HCT116 (cell line): ENCODE results near the gene SLC25A39. TPM values are rescaled to one million over a fixed set of nuclear protein-coding genes. Genes with fewer than 3 reads are reported as not detected.
A peak's percentile ranks its signal among the peaks of the same experiment; 100 is the strongest.

Experiments used
- ATAC-seq: fragments of 200-7000 bp; cut with Tn5 transposase; 2 replicates; pipeline ENCODE4 v1.9.1; 2020; ENCODE audit warnings: mild to moderate bottlenecking, moderate library complexity
- BruUV-seq: library from RNA; stranded (reverse); fragments of 400-500 nt; replicated peaks from 2 replicates; lab custom pipeline; 2021; lab: Mats Ljungman, UMichigan
- CTCF ChIA-PET: fragments of 300-600 bp; sonication (Branson Sonifier 250); formaldehyde crosslinking; loops from one replicate; lab custom pipeline; 2021; ENCODE audit warnings: antibody characterized with exemption; lab: Charles Lee
- POLR2A ChIA-PET: fragments of 300-600, 350-600 bp; sonication (Branson Sonifier 250); formaldehyde crosslinking; loops from one replicate; lab custom pipeline; 2021; ENCODE audit warnings: antibody characterized with exemption; lab: Charles Lee
- RAD21 ChIA-PET, 2 experiments: fragments of 300-600 bp; sonication (Branson Sonifier 250); formaldehyde crosslinking; loops; one replicate each; lab custom pipeline; 2023; ENCODE audit warnings: low total read pairs in 2 of 2; ENCODE audit not compliant: uncharacterized antibody in 2 of 2, unreplicated experiment in 2 of 2, low non-redundant PET in 1 of 2; lab: Charles Lee
- DNase-seq: peaks from one replicate; pipeline ENCODE4 v3.0.0-alpha.2; 2010; ENCODE audit warnings: low read depth, low spot score
- H2AFZ ChIP-seq: fragments of 200-600 bp; shearing (Covaris generic), sonication (generic); 2 replicates; pipeline ENCODE4 v1.6.1; 2017; ENCODE audit warnings: low read depth, mixed run types, mixed read lengths, antibody characterized with exemption, low read length; ENCODE audit not compliant: poor library complexity, severe bottlenecking
- H3K27ac ChIP-seq: 2 replicates; pipeline ENCODE4 v1.5.1; 2012; ENCODE audit warnings: low read depth, low read length
- H3K27me3 ChIP-seq: fragments of 200-600 bp; sonication (generic); 2 replicates; pipeline ENCODE4 v1.6.1; 2016; ENCODE audit warnings: mixed run types, low read length, mixed read lengths; ENCODE audit not compliant: insufficient read depth
- H3K36me3 ChIP-seq, 2 experiments: fragments of 200-500 bp in 1 of 2; fragments of 200-600 bp in 1 of 2; sonication (Bioruptor generic) in 1 of 2; sonication (generic) in 1 of 2; 2 replicates each; pipeline versions ENCODE4 v1.5.1 to v1.6.1; 2014 to 2016; ENCODE audit warnings: low read length in 2 of 2, inconsistent platforms in 1 of 2, mixed read lengths in 1 of 2, mixed run types in 1 of 2; ENCODE audit not compliant: insufficient read depth in 2 of 2, control insufficient read depth in 1 of 2
- H3K4me1 ChIP-seq, 2 experiments: fragments of 200-600 bp in 1 of 2; sonication (generic) in 1 of 2; 2 replicates each; pipeline versions ENCODE4 v1.5.1 to v1.6.1; 2012 to 2017; ENCODE audit warnings: low read length in 2 of 2, inconsistent platforms in 1 of 2, mild to moderate bottlenecking in 1 of 2, mixed read lengths in 1 of 2, mixed run types in 1 of 2, moderate library complexity in 1 of 2; ENCODE audit not compliant: insufficient read depth in 2 of 2, control insufficient read depth in 1 of 2
- H3K4me2 ChIP-seq: fragments of 200-600 bp; sonication (generic); 2 replicates; pipeline ENCODE4 v1.6.1; 2017; ENCODE audit warnings: mixed run types, low read length, mixed read lengths
- H3K4me3 ChIP-seq, 2 experiments: fragments of 200-600 bp in 1 of 2; sonication (generic) in 1 of 2; replicated peaks in 1 of 2; 2 replicates each; pipeline ENCODE4 v1.5.1; 2011 to 2016; ENCODE audit warnings: low read length in 2 of 2, control low read depth in 1 of 2, low read depth in 1 of 2, mild to moderate bottlenecking in 1 of 2, mixed read lengths in 1 of 2, mixed run types in 1 of 2
- H3K79me2 ChIP-seq: fragments of 200-600 bp; sonication (generic); 2 replicates; pipeline ENCODE4 v1.6.1; 2017; ENCODE audit warnings: mild to moderate bottlenecking, mixed run types, low read length, moderate library complexity, mixed read lengths; ENCODE audit not compliant: insufficient read depth
- H3K9ac ChIP-seq: fragments of 200-600 bp; sonication (generic); 2 replicates; pipeline ENCODE4 v1.6.1; 2016; ENCODE audit warnings: low read length, mixed read lengths
- H3K9me2 ChIP-seq: fragments of 200-600 bp; sonication (generic), shearing (Covaris generic); 2 replicates; pipeline ENCODE4 v1.6.1; 2017; ENCODE audit warnings: mixed run types, mild to moderate bottlenecking, moderate library complexity; ENCODE audit not compliant: insufficient read depth
- H3K9me3 ChIP-seq, 2 experiments: fragments of 200-500 bp in 1 of 2; fragments of 200-600 bp in 1 of 2; sonication (Bioruptor generic) in 1 of 2; sonication (generic) in 1 of 2; 2 replicates each; pipeline ENCODE4 v1.6.1; 2014 to 2017; ENCODE audit warnings: low read length in 2 of 2, mixed read lengths in 2 of 2, inconsistent platforms in 1 of 2, low read depth in 1 of 2, mild to moderate bottlenecking in 1 of 2, mixed run types in 1 of 2, moderate library complexity in 1 of 2; ENCODE audit not compliant: control insufficient read depth in 1 of 2, insufficient read depth in 1 of 2
- H4K20me1 ChIP-seq: fragments of 200-600 bp; sonication (generic), shearing (Covaris generic); 2 replicates; pipeline ENCODE4 v1.6.1; 2017; ENCODE audit warnings: mixed run types, mild to moderate bottlenecking, moderate library complexity; ENCODE audit not compliant: insufficient read depth
- JUND ChIP-seq: IDR thresholded peaks from 2 replicates; pipeline ENCODE4 v1.6.1; 2012
- POLR2A ChIP-seq: IDR thresholded peaks from 2 replicates; pipeline ENCODE4 v1.7.0; 2011; ENCODE audit warnings: borderline replicate concordance; ENCODE audit not compliant: insufficient read depth, insufficient read length; ENCODE audit errors: extremely low read depth
- POLR2AphosphoS5 ChIP-seq: IDR thresholded peaks from 2 replicates; pipeline ENCODE4 v1.6.1; 2011; ENCODE audit warnings: mild to moderate bottlenecking, low read depth, low read length, moderate library complexity
- REST ChIP-seq: IDR thresholded peaks from 2 replicates; pipeline ENCODE4 v1.6.1; 2012; ENCODE audit warnings: low read depth
- intact Hi-C: fragments of 100-400 bp; cut with micrococcal nuclease; formaldehyde crosslinking; loops from 2 replicates; pipeline ENCODE4 v1.10.0; 2022
- total RNA-seq: library from RNA; stranded (reverse); gene quantifications from one replicate; pipeline ENCODE4 v1.2.1, GENCODE V29; 2021; ENCODE audit not compliant: unreplicated experiment

SLC25A39 gene
- total RNA-seq, 1 experiment from 2014 or later: 326 TPM

- no TSS peak for BruUV-seq
- intact Hi-C loops: no loop called here
These were observed 6.3 kb downstream of the SLC25A39 start for GRCh38 chr17:44318077-44318892.

More at GRCh38 chr17:44318077-44318892, 6.3 kb downstream of the SLC25A39 start:
- Histone ChIP-seq H3K4me3 (no peak overlapping the region), H3K4me2 (no peak overlapping the region), H3K4me1 (peaks cover 2 to 36% of the 10 kb centered on the region in 2 experiments; a peak in 2 of 4 replicates), H2AFZ (no peak overlapping the region), H3K79me2 (peaks cover 27% of the 10 kb centered on the region), H3K27ac (no peak overlapping the region), H3K9me2 (no peaks in the 10 kb centered on the region), H3K9me3 (no peaks in the 10 kb centered on the region), H3K9ac (no peak overlapping the region), H3K27me3 (no peaks in the 10 kb centered on the region), H3K36me3 (peaks cover 19 to 33% of the 10 kb centered on the region in 2 experiments; a peak in 3 of 4 replicates), H4K20me1 (no peaks in the 10 kb centered on the region)
- ATAC-seq (peak; percentile 13), DNase-seq (no peak)
- ChIA-PET CTCF (interaction anchor here (1.0 kb wide), 1 partner anchor 10 kb away, joined by 3 read pairs; the partner anchor contains the start of gene RUNDC3A), POLR2A (interaction anchor here (1.0 to 1.2 kb wide), 2 partner anchors 9 to 96 kb away, joined by 3 to 4 read pairs; no protein-coding TSS in a partner anchor), RAD21 (no interaction called here)
- TF ChIP-seq JUND (no peak), REST (no peak), POLR2AphosphoS5 (peak; percentile 9; the same call in 1 of the 2 replicates), POLR2A (no peak)
